GM18499 (cell line): ENCODE data around the gene IL15.
"Not testable (repeated sequence)": the region's sequence is repeated elsewhere in the genome, so short reads cannot be mapped to it uniquely, and the experiment has no call there.

Source experiments
- ATAC-seq: cut with Tn5 transposase; IDR thresholded peaks from one replicate; pipeline ENCODE4 v1.9.1; 2021; ENCODE audit warnings: moderate number of reproducible peaks; ENCODE audit not compliant: insufficient read depth, unreplicated experiment

The IL15 gene

GRCh38 chr4:141636082-141636770 lies at the start of gene IL15:
IL15 (plus strand) TSS chr4:141636583; CDS start chr4:141719465, 82,882 bp downstream.
- ATAC-seq = peak; percentile 33

DNA sequence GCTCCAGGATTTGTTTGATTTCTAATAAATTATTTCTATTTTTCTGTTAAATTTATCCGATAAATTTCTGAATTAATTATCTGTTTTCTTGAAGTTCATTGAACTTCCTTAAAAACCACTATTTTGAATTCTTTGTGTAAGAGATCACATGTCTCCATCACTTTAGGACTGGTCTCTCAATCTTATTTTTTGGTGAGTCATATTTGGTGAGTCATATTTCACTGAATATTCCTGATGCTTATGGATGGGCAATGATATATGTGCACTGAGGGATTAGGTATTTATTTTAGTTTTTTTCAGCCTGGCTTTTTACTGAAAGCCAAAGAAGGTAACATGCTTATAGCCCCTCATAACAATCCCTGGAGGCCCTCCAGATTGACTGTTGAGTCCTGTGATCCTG lies 48.5 kb upstream of the IL15 start:
- ATAC-seq = no peak

- ATAC-seq = no peak
These were observed 40.9 kb upstream of the IL15 start for GRCh38 chr4:141595531-141595930.

- ATAC-seq = no peak
These were observed 36.5 kb upstream of the IL15 start for GRCh38 chr4:141599853-141600252.

GRCh38 chr4:141604683-141605082 lies 31.7 kb upstream of the IL15 start:
- not testable (repeated sequence) for ATAC-seq

DNA sequence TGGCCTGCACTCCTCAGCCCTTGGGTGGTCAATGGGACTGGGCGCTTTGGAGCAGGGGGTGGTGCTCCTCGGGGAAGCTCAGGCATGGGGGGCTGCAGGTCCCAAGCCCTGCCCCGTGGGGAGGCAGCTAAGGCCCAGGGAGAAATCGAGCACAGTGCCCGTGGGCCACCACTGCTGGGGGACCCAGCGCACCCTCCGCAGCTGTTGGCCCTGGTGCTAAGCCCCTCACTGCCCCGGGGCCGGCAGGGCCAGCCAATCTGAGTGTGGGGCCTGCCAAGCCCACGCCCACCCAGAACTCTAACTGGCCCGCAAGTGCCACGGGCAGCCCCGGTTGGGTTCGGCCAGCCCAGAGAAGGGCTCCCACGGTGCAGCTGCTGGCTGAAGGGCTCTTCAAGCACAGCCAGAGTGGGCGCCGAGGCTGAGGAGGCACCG lies 30.9 kb upstream of the IL15 start:
- no peak for ATAC-seq

DNA sequence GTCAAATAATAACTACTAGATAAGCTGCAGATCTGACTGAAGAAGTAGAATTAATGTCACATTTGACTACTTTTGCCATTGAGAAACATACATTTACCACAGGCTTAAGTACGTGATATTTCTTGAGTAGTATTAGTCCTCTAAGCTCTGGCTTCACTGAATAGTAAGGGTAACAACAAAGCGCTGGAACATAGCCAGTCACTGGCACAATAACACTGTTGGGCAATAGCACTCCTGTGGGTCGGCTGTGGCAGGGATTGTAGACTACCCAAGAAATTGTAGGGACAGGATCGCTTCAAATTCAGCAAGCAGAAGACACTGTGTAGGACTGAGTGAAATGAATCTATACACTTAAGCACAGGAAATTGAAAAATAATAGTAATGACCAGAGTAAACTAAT lies 27.1 kb upstream of the IL15 start:
- ATAC-seq = no peak

DNA sequence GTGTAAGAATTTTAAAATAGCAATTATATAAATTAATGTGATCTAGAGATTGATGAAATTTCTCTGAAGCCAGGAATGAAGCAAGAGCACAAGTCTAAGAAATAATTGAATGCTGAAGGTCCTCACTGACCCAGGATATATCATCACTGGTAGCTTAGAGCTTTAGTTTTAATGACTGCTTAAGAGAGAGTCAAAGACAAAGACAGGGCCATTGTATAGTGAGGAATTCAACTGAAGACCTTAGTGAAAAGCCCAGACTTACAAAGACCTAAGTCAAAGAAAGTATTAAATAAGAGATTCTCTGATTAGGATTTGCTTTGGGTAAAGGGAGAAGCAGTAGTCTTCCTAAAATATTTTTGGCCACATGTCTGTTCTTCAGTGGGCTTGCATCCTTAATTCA lies 26.0 kb upstream of the IL15 start:
- no peak for ATAC-seq

DNA sequence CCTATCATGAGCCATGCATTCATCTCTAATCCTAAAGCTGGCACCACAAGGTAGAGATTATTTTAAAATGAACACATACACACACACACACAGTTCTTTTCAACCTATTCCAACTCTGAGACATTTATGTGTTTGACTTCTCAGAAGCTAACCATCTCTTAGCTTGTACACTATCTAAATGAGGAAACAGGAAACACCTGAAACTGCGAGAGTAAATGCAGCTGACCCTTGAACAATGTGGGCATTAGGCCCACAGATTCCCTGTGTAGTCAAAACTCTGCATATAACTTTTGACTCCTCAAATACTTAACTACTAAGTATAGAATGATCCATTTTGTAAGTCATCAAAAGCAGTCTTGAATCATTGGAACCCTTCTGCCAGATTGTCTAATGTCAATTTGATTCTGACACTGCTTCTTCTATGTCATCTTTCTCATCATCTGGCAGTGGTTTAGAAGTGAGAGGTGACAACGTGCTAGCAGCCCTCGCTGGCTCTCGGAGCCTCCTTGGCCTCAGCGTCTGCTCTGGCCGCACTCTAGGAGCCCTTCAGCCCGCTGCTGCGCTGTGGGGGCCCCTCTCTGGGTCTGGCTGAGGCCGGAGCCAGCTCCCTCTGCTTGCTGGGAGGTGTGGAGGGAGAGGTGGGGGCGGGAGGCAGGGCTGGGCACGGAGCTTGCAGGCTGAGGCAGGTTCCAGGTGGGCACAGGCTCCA lies 21.4 kb upstream of the IL15 start:
- ATAC-seq = no peak

DNA sequence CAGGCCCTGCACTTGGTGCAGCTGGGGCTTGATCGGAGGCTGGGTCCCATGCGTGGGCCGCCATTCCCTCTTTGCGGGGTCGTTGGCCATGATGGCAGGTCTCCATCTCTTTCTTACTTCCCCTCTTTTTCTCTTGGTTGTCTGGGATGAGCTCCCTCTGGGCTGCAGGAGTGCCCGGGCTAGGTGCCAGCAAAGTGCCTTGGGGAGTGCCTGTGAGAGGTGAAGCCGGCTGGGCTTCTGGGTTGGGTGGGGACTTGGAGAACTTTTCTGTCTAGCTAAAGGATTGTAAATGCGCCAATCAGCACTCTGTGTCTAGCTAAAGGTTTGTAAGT lies 20.8 kb upstream of the IL15 start:
- ATAC-seq = not testable (repeated sequence)

GRCh38 chr4:141620715-141621114 lies 15.7 kb upstream of the IL15 start:
- no peak for ATAC-seq

DNA sequence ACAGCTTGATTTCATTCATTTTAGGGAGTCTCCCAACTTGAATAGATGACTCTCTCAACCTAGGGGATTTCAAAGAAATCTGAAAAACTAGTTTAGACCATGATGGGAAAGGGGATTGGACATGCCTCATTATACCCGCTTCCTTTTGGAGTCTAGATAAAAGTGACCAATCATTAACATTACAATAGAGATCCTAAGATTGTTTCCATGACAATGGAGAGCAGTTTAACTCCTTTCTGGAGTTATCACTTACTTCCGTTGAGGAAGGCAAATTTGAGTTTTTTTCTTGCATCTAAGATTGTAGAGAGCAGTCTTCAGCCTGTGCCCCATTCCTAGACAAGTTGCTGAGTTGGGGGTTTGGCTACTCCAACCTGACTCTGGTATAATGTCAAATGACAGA lies 11.4 kb upstream of the IL15 start:
- ATAC-seq = no peak

- ATAC-seq = no peak
These were observed 5.5 kb upstream of the IL15 start for GRCh38 chr4:141630854-141631253.

- peak; percentile 47 for ATAC-seq
These were observed 674 bp upstream of the IL15 start for GRCh38 chr4:141635736-141636081.

GRCh38 chr4:141636771-141637460 lies 533 bp downstream of the IL15 start:
- ATAC-seq = peak; percentile 8

GRCh38 chr4:141637565-141637964 lies 1.2 kb downstream of the IL15 start:
- no peak for ATAC-seq

- ATAC-seq = no peak
These were observed 1.8 kb downstream of the IL15 start for GRCh38 chr4:141638230-141638629.

GRCh38 chr4:141640696-141641095 lies 4.3 kb downstream of the IL15 start:
- ATAC-seq = no peak

DNA sequence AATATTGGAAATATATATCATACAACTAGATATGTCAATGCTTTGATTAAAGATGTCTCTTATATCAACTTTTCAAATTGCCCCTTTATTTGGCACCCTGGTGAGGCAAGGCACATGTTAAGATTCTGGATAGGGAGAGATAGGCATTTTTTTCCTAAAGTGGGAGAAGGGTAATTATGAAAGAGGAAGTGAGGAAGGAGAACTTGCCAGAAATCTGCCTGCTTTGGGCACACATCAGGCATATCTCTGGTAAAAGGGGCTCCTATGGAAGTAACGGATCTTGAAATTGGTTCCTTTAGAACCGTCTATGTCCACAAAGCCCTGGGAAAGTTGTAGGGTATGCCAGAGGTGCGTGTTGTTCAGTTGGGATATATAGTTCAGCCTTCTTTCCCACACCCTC lies 5.7 kb downstream of the IL15 start:
- ATAC-seq = no peak

DNA sequence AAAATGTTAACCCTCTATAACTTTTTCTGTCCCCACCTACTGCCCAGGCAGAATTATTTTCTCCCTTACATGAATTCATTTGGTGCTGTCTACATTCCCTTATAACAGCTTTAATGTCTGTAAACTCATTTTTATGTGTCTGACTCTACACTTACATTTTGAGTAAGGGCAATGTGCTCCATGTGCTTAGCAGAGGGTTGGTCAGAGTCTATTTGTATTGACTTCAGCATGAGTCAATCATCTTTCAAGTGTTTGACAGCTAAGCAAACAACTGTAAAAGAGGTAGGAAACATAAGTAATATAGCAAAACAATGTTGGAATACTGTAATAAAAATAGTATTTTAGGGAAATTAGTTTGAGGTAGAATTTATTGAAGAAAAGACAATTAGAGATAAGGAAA lies 6.3 kb downstream of the IL15 start:
- no peak for ATAC-seq

- ATAC-seq = peak; percentile 65
These were observed 7.2 kb downstream of the IL15 start for GRCh38 chr4:141643557-141643956.
